SIG-M5 treated with dmso at 0.1 percent for 504 hours (cell line): Measurements from ENCODE around the gene OR10H5.
"Not testable (repeated sequence)": the region's sequence is repeated elsewhere in the genome, so short reads cannot be mapped to it uniquely, and the experiment has no call there.

Experiments
- DNase-seq: peaks from one replicate; lab custom pipeline; 2025; ENCODE audit not compliant: unreplicated experiment; lab: John Stamatoyannopoulos, UW

OR10H5 gene

DNA sequence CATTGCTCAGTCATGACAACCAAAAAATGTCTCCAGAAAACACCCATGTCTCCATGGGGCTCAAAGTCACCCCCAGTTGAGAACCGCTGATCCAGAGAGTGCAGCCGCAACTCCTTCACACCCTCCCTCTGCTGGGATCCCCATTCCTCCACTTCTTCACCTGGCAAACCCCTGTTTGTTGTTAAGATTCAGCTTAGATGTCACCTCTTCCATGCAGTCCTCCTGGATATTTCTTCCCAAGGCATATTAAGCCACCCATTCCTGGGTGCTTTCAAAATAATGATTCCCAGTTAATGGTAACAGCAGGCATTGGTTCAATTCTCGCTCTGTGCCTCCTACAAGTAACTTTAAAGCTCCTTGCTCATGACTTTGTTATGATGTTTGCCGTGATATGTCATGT is 24.0 kb downstream of the OR10H5 start:
- DNase-seq, result no peak

DNA sequence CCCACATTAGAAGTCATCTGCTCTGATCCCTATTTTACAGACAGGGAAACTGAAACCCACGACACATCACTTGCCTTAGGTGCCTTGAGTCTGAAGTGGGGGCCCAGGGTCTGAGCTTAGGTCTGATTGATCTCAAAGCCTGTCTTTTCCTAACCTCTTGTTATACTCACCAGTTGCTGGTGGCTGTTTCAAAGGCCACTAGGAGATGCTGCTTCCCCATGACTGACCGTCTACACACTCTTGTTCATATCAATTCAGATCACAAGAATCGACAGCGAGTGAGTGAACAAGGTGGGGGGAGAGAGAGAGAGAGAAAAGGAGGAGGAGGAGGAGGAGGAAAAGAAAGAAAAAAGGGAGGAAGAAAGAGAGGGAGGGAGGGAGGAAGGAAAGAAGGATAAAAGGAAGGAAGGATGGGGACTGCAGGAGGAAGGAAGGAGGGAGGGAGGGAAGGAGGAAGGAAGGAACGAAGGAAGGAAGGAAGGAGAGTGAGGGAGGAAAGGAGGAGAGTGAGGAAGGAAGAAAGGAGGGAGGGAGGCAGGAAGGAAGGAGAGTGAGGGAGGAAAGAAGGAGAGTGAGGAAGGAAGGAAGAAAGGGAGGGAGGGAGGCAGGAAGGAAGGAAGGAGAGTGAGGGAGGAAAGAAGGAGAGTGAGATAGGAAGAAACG is 24.7 kb downstream of the OR10H5 start:
- peak; percentile 17 for DNase-seq

GRCh38 chr19:15813916-15814315 is 26.5 kb downstream of the OR10H5 start:
- no peak for DNase-seq

GRCh38 chr19:15815306-15815705 is 27.8 kb downstream of the OR10H5 start, which contains the start of gene OR10H1:
TSS of gene OR10H1 (minus strand) at chr19:15815664. CDS start at chr19:15808037, 7,627 bp downstream.
- DNase-seq, result peak; percentile 18

DNA sequence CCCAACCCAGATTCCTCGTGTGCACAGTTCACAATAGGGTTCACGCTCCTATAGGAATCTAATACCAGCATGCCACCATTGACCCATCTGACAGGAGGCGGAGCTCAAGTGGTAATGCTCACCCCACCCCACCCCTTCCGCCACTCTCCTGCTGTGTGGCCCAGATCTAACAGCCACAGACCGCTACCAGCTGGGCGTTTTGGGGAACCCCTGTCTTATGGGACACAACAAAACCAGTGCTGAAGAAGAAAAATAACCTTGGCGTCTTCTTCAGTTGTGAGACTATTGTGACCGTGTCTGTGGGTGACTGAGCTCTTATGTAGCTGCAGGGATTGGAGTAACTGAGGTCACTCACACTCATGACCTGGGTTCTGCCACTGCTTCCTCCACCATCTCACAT is 33.2 kb downstream of the OR10H5 start:
- no peak for DNase-seq

DNA sequence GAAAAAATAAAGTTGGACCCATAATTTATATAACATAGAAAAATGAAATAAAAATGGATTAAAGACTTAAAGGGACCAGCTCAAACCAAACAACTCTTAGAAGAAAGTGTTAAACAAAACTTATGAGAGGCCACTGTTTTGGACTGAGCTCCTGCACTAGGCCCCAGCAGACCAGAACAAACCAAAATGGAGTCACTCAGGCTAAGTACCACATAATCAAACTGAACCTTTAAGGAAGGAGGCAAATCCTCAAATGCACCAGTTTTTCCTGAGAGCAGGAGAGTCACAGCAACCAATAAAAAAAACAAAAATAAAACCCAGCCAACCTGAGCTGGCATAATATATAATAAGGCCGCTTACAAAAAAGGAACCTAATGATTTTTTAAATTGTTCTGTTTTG is 38.3 kb downstream of the OR10H5 start:
- no peak for DNase-seq

- no peak for DNase-seq
Measured at GRCh38 chr19:15828121-15828610, 40.7 kb downstream of the OR10H5 start.

- peak; percentile 3 for DNase-seq
Measured at GRCh38 chr19:15828611-15829305, 41.3 kb downstream of the OR10H5 start.

GRCh38 chr19:15829306-15829698 is 41.8 kb downstream of the OR10H5 start:
- DNase-seq, result no peak

DNA sequence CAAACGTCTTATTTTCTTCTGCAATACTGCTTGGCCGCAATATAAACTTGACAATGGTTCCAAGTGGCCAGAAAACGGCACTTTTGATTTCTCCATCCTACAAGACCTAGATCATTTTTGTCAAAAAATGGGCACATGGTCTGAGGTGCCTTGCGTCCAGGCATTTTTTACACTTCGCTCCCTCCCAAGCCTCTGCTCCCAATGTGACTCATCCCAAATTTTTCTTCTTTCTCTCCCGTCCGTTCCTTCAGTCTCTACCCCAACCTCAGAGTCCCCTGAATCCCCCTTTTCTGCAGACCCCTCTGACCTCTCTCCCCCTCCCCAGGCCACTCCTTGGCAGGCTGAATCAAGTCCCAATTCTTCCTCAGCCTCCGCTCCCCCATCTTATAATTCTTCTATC is 42.3 kb downstream of the OR10H5 start:
- no peak for DNase-seq

GRCh38 chr19:15831626-15832025 is 44.2 kb downstream of the OR10H5 start:
- DNase-seq, result no peak

GRCh38 chr19:15834232-15834631 is 46.8 kb downstream of the OR10H5 start:
- not testable (repeated sequence) for DNase-seq

DNA sequence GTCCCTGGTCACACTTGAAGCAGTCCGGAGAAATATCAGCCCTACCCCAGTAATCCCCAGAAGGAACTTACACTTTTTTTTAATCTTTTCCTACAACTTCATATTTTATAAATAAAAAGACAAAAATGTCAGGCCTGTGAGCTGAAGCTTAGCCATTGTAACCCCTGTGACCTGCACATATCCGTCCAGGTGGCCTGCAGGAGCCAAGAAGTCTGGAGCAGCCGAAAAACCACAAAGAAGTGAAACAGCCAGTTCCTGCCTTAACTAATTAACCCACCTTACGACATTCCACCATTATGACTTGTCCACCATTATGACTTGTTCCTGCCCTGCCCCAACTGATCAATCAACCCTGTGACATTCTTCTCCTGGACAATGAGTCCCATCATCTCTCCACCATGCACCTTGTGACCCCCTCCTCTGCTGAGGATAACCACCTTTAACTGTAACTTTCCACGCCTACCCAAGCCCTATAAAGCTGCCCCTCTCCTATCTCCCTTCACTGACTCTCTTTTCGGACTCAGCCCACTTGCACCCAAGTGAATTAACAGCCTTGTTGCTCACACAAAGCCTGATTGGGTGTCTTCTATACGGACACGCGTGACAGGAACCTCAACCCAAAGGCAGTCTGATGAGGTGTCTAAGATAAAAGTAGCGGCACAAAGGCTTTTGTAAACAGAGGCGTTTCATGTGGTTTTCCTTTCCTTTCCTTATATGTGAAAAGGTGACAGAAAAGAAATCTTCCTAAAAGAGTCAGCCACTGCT is 48.3 kb downstream of the OR10H5 start:
- peak; percentile 8 for DNase-seq

DNA sequence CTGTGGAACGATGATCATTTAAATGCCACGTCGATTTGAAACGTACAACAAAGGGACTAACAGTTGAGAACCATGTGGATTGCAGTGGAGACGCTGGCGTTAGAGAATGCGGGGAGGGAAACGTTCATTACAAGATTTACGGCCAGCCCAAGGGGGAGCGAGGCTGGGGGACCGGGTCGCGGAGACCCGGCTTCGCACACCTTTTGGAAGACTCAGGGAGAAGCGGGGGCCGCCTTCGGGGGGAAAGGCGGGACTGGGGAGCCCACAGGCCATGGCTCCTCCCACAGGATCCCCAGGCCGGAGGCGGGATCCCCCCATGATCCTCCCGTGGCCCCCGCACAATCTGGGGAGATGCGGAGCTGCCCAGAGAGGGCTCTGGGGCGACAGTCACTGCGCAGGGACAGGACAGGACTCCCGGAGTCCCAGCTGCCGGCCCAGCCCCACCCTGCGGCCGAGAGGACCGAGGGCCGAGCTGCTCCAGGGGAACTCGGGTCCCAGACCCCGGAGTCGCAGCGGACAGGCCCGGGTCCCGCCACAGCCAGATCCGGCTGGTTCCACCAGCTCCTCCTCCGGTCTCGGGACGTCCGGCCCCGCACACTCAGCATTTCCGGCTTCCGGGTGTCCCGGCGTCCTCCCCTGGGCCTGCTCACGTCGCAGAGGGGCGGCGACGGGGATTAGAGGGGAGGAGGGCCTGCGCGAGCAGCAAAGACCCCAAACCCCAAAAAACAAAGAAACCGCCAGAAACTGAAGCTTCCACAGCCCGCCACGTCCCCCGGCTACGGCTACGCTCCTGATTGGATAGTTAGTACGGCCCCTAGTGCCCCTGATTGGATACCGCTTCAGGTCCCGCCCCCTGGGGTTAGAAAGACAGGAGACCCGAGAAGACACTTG is 49.1 kb downstream of the OR10H5 start:
- peak; percentile 98 for DNase-seq

GRCh38 chr19:15837221-15837731 is 49.8 kb downstream of the OR10H5 start:
- peak; percentile 69 for DNase-seq

- no peak for DNase-seq
Measured at GRCh38 chr19:15838351-15838750, 50.9 kb downstream of the OR10H5 start.

DNA sequence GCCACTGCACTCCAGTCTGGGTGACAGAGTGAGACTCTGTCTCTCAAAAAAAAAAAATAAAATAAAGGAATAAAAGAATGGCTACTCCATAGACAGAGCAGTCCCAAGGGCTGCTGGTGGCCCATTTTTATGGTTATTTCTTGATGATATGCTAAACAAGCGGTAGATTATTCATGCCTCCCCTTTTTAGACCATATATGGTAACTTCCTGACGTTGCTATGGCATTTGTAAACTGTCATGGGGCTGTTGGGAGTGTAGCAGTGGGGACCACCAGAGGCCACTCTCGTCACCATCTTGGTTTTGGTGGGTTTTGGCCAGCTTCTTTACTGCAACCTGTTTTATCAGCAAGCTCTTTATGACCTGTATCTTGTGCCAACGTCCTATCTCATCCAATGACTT is 52.4 kb downstream of the OR10H5 start:
- DNase-seq, result not testable (repeated sequence)

- no peak for DNase-seq
Measured at GRCh38 chr19:15840833-15841232, 53.4 kb downstream of the OR10H5 start.

DNA sequence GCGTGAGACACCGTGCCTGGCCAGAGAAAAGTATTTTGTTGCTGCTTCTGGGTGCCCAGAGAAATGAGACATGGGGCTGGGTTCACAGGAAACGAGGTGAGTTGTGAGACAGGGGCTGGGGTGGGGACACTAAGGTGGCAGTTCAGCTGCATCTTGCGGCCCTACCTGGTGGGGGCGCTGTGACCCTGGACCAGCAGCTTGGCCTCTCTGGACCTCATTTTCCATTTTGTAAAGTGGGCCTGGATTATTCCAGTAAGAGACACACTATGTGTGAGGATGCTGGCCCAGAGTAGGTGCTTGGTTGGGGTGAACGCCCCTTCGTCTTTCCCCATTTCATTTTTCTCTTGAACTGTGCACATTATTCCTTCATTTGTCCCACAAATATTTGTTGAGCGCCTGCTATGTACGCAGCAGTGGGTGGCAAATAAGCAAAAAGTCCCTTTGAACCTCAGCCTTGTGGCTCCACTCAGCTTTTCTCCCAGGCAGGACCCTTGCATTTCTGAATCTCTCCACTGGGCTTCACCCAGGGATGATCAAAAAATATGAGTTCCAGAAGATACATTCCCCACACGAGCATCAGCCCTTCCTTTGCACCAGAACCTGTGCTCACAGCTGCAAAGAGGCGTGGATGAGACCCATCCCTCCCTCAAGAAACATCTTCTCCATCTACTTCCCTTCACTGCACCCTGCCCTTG is 54.6 kb downstream of the OR10H5 start:
- no peak for DNase-seq
